H1 (cell line): ENCODE results near the gene DNAH10. TPM values are rescaled to one million over a fixed set of nuclear protein-coding genes. Genes with fewer than 3 reads are reported as not detected.

Source experiments
- CTCF ChIA-PET: fragments of 300-600 bp; sonication (Branson Sonifier 250); formaldehyde crosslinking; loops from one replicate; lab custom pipeline; 2021; ENCODE audit not compliant: partially characterized antibody; lab: Charles Lee
- POLR2A ChIA-PET: fragments of 300-600 bp; sonication (Branson Sonifier 250); formaldehyde crosslinking; loops from one replicate; lab custom pipeline; 2021; ENCODE audit warnings: inconsistent platforms; ENCODE audit not compliant: partially characterized antibody; lab: Charles Lee
- DNase-seq, 2 experiments: peaks; one replicate each; pipeline versions ENCODE4 v3.0.0 to v3.0.0-alpha.2; 2010 to 2022; ENCODE audit warnings: low spot score in 2 of 2, low read depth in 1 of 2, mixed read lengths in 1 of 2
- FAIRE-seq: peaks from 2 replicates; lab custom pipeline; 2011; peaks lifted over from hg19 to GRCh38; lab: Jason Lieb, UNC
- H2AFZ ChIP-seq: 2 replicates; pipeline ENCODE4 v1.8.1; 2012; ENCODE audit warnings: low read length, inconsistent platforms
- H2AK5ac ChIP-seq: 2 replicates; pipeline ENCODE4 v1.6.1; 2013; ENCODE audit warnings: low read depth, low read length
- H2BK120ac ChIP-seq: replicated peaks from 2 replicates; pipeline ENCODE3; 2013; ENCODE audit warnings: low read depth, low read length, inconsistent platforms
- H2BK12ac ChIP-seq: 2 replicates; pipeline ENCODE4 v1.6.1; 2013; ENCODE audit warnings: low read depth, low read length
- H2BK15ac ChIP-seq: 2 replicates; pipeline ENCODE4 v1.6.1; 2013; ENCODE audit warnings: low read length
- H2BK20ac ChIP-seq: 2 replicates; pipeline ENCODE4 v1.6.1; 2013; ENCODE audit warnings: low read length
- H2BK5ac ChIP-seq: 2 replicates; pipeline ENCODE4 v1.6.1; 2013; ENCODE audit warnings: low read depth, low read length
- H3K14ac ChIP-seq: 2 replicates; pipeline ENCODE4 v1.6.1; 2013; ENCODE audit warnings: inconsistent platforms; ENCODE audit not compliant: insufficient read length
- H3K18ac ChIP-seq: 2 replicates; pipeline ENCODE4 v1.6.1; 2013; ENCODE audit warnings: low read length; ENCODE audit errors: extremely low read depth
- H3K23ac ChIP-seq: 2 replicates; pipeline ENCODE4 v1.6.1; 2013; ENCODE audit warnings: inconsistent platforms; ENCODE audit not compliant: insufficient read length
- H3K23me2 ChIP-seq: 2 replicates; pipeline ENCODE4 v1.6.1; 2013; ENCODE audit warnings: low read depth, low read length
- H3K27ac ChIP-seq: 2 replicates; pipeline ENCODE4 v1.6.1; 2011; ENCODE audit warnings: low read depth, low read length, inconsistent platforms
- H3K27me3 ChIP-seq, 4 experiments: replicated peaks in 1 of 4; 1 replicate in 1 of 4; 2 replicates in 3 of 4; pipeline versions ENCODE4 v1.6.1 to v1.8.1; 2011 to 2013; ENCODE audit warnings: low read length in 3 of 4, mild to moderate bottlenecking in 3 of 4, inconsistent platforms in 2 of 4, mixed read lengths in 2 of 4, moderate library complexity in 1 of 4; ENCODE audit not compliant: control insufficient read depth in 3 of 4, insufficient read depth in 3 of 4; ENCODE audit errors: extremely low read depth in 1 of 4
- H3K36me3 ChIP-seq, 4 experiments: 2 replicates each; pipeline versions ENCODE4 v1.6.1 to v1.8.1; 2011 to 2013; ENCODE audit warnings: mild to moderate bottlenecking in 4 of 4, low read length in 3 of 4, moderate library complexity in 2 of 4, control low read depth in 1 of 4, inconsistent platforms in 1 of 4; ENCODE audit not compliant: insufficient read depth in 4 of 4, control insufficient read depth in 2 of 4
- H3K4ac ChIP-seq: replicated peaks from 2 replicates; pipeline ENCODE3; 2013; ENCODE audit warnings: low read length, low read depth, mixed read lengths, inconsistent platforms; ENCODE audit not compliant: insufficient read length
- H3K4me1 ChIP-seq, 4 experiments: replicated peaks in 1 of 4; 1 replicate in 1 of 4; 2 replicates in 3 of 4; pipeline versions ENCODE4 v1.6.1 to v1.8.1; 2011 to 2013; ENCODE audit warnings: low read length in 3 of 4, inconsistent platforms in 2 of 4, mixed read lengths in 1 of 4; ENCODE audit not compliant: insufficient read depth in 4 of 4, control insufficient read depth in 3 of 4
- H3K4me2 ChIP-seq, 2 experiments: 2 replicates each; pipeline versions ENCODE4 v1.6.1 to v1.8.1; 2011 to 2013; ENCODE audit warnings: low read depth in 2 of 2, low read length in 2 of 2, control low read depth in 1 of 2, inconsistent platforms in 1 of 2, mild to moderate bottlenecking in 1 of 2; ENCODE audit not compliant: insufficient read depth in 1 of 2
- H3K4me3 ChIP-seq, 4 experiments: fragments of 200-600, 300-600 bp in 1 of 4; sonication (generic), shearing (Covaris generic), sonication (Bioruptor Twin) in 1 of 4; 2 replicates each; pipeline versions ENCODE4 v1.5.1 to v1.8.1; 2011 to 2016; ENCODE audit warnings: low read length in 4 of 4, low read depth in 3 of 4, control low read depth in 2 of 4, inconsistent platforms in 2 of 4, mild to moderate bottlenecking in 2 of 4, mixed read lengths in 1 of 4, moderate library complexity in 1 of 4; ENCODE audit not compliant: insufficient read depth in 2 of 4; ENCODE audit errors: extremely low read depth in 1 of 4
- H3K56ac ChIP-seq: replicated peaks from 2 replicates; pipeline ENCODE3; 2013; ENCODE audit warnings: low read depth, mild to moderate bottlenecking, mixed read lengths, low read length, inconsistent platforms; ENCODE audit not compliant: insufficient read length
- H3K79me1 ChIP-seq: 2 replicates; pipeline ENCODE4 v1.6.1; 2013; ENCODE audit warnings: low read depth, low read length, control low read depth
- H3K79me2 ChIP-seq, 2 experiments: 2 replicates each; pipeline versions ENCODE4 v1.6.1 to v1.8.1; 2012 to 2013; ENCODE audit warnings: low read length in 2 of 2, mild to moderate bottlenecking in 2 of 2, inconsistent platforms in 1 of 2; ENCODE audit not compliant: insufficient read depth in 2 of 2, control insufficient read depth in 1 of 2
- H3K9ac ChIP-seq, 4 experiments: replicated peaks in 1 of 4; 1 replicate in 1 of 4; 2 replicates in 3 of 4; pipeline versions ENCODE4 v1.6.1 to v1.8.1; 2011 to 2013; ENCODE audit warnings: low read depth in 3 of 4, low read length in 3 of 4, control low read depth in 2 of 4, mild to moderate bottlenecking in 2 of 4, moderate library complexity in 2 of 4, inconsistent platforms in 1 of 4; ENCODE audit errors: extremely low read depth in 1 of 4
- H3K9me3 ChIP-seq, 2 experiments: 2 replicates each; pipeline versions ENCODE4 v1.6.1 to v1.8.1; 2012 to 2013; ENCODE audit warnings: mild to moderate bottlenecking in 2 of 2, moderate library complexity in 2 of 2, control low read depth in 1 of 2, inconsistent platforms in 1 of 2, low read depth in 1 of 2, low read length in 1 of 2, mixed read lengths in 1 of 2; ENCODE audit not compliant: insufficient read depth in 2 of 2
- H4K20me1 ChIP-seq, 2 experiments: replicated peaks in 1 of 2; 2 replicates each; pipeline versions ENCODE3 to v1.8.1; 2011 to 2013; ENCODE audit warnings: inconsistent platforms in 2 of 2, low read length in 2 of 2, mild to moderate bottlenecking in 1 of 2; ENCODE audit not compliant: insufficient read depth in 2 of 2, control insufficient read depth in 1 of 2
- H4K5ac ChIP-seq: 2 replicates; pipeline ENCODE4 v1.6.1; 2013; ENCODE audit warnings: low read length, low read depth, mixed read lengths, inconsistent platforms; ENCODE audit not compliant: insufficient read length
- H4K8ac ChIP-seq: 2 replicates; pipeline ENCODE4 v1.8.0; 2013; ENCODE audit warnings: mild to moderate bottlenecking, moderate library complexity, low read length, inconsistent platforms; ENCODE audit not compliant: insufficient read depth; ENCODE audit errors: extremely low read depth
- H4K91ac ChIP-seq: replicated peaks from 2 replicates; pipeline ENCODE3; 2013; ENCODE audit warnings: low read length, mixed read lengths, inconsistent platforms; ENCODE audit not compliant: insufficient read length
- BACH1 ChIP-seq: IDR thresholded peaks from 2 replicates; pipeline ENCODE4 v1.6.1; 2012; ENCODE audit warnings: low read length, improper control_type of control experiment
- CREB1 ChIP-seq: IDR thresholded peaks from 2 replicates; pipeline ENCODE4 v1.6.1; 2012; ENCODE audit warnings: inconsistent platforms
- GTF2F1 ChIP-seq: IDR thresholded peaks from 2 replicates; pipeline ENCODE4 v1.6.1; 2012; ENCODE audit warnings: low read depth, low read length, improper control_type of control experiment, borderline replicate concordance
- JUN ChIP-seq: IDR thresholded peaks from 2 replicates; pipeline ENCODE4 v1.6.1; 2011; ENCODE audit warnings: low read depth, mild to moderate bottlenecking, improper control_type of control experiment, low read length
- JUND ChIP-seq: IDR thresholded peaks from 2 replicates; pipeline ENCODE4 v1.6.1; 2011; ENCODE audit warnings: mild to moderate bottlenecking, improper control_type of control experiment, low read length
- KDM5A ChIP-seq: fragments of 200-600 bp; IDR thresholded peaks from 2 replicates; pipeline ENCODE4 v1.7.1; 2012; ENCODE audit warnings: mild to moderate bottlenecking, low read length, inconsistent platforms, mixed read lengths
- MAFK ChIP-seq: IDR thresholded peaks from 2 replicates; pipeline ENCODE4 v1.6.1; 2012; ENCODE audit warnings: low read depth, mild to moderate bottlenecking, improper control_type of control experiment, low read length
- PHF8 ChIP-seq: fragments of 200-600 bp; sonication (generic); conservative IDR thresholded peaks from 2 replicates; pipeline ENCODE4 v1.7.1; 2012; ENCODE audit warnings: low read depth, mild to moderate bottlenecking, inconsistent platforms, low read length, moderate library complexity
- RNF2 ChIP-seq: fragments of 200-900, 300-1000 bp; sonication (generic); IDR thresholded peaks from 2 replicates; pipeline ENCODE4 v1.7.1; 2016; ENCODE audit warnings: borderline replicate concordance, low read depth, mild to moderate bottlenecking, antibody characterized with exemption, low read length; ENCODE audit not compliant: poor library complexity, severe bottlenecking; ENCODE audit errors: missing control alignments
- SAP30 ChIP-seq: fragments of 300-600 bp; sonication (generic); IDR thresholded peaks from 2 replicates; pipeline ENCODE4 v1.7.1; 2012; ENCODE audit warnings: low read length, moderate library complexity, mild to moderate bottlenecking, inconsistent platforms; ENCODE audit not compliant: insufficient read depth, insufficient replicate concordance
- SIX5 ChIP-seq: IDR thresholded peaks from 2 replicates; pipeline ENCODE4 v1.6.1; 2011; ENCODE audit warnings: mild to moderate bottlenecking, low read depth, low read length
- SP2 ChIP-seq: IDR thresholded peaks from 2 replicates; pipeline ENCODE4 v1.6.1; 2012; ENCODE audit warnings: mild to moderate bottlenecking, low read length, inconsistent platforms
- SP4 ChIP-seq: IDR thresholded peaks from 2 replicates; pipeline ENCODE4 v1.6.1; 2012; ENCODE audit warnings: low read length, inconsistent platforms
- SRF ChIP-seq: IDR thresholded peaks from 2 replicates; pipeline ENCODE4 v1.6.1; 2011; ENCODE audit warnings: mild to moderate bottlenecking, low read depth, low read length, moderate library complexity
- WGBS, 2 experiments: shearing (Covaris generic) in 1 of 2; methylation state at CpG; one replicate each; pipeline versions ENCODE4 v1.1.6 to v1.1.7; 2013 to 2015; ENCODE audit warnings: low lambda C conversion rate in 2 of 2, mixed read lengths in 2 of 2, inconsistent platforms in 1 of 2, low coverage in 1 of 2, missing lambda C conversion rate in 1 of 2; ENCODE audit not compliant: insufficient replicate concordance in 2 of 2, insufficient coverage in 1 of 2, insufficient read length in 1 of 2; ENCODE audit errors: extremely low coverage in 1 of 2, missing lambda C conversion rate in 1 of 2; 5-methylcytosine and 5-hydroxymethylcytosine counted together
- polyA plus RNA-seq, 7 experiments: library from polyadenylated mRNA; depleted of rRNA in 3 of 7; stranded (reverse) in 5 of 7; unstranded in 2 of 7; fragments of >200 nt in 5 of 7; fragments of 200-250 nt in 2 of 7; gene quantifications; 1 replicate in 5 of 7; 2 replicates in 1 of 7; 4 replicates in 1 of 7; pipeline versions ENCODE4 v1.2.1 to v1.2.3, GENCODE V29; 2011 to 2013; ENCODE audit warnings: missing spikeins in 2 of 7, mixed read lengths in 2 of 7
- total RNA-seq: library from RNA; stranded (reverse); fragmentation: NEBNext Ultra II Directional; extraction: Animal tissue kit (Norgen Biotek cat#: 25700); gene quantifications from 2 replicates; pipeline ENCODE4 v1.2.1, GENCODE V29; 2021

Gene DNAH10
- total and polyA plus RNA-seq, 2 of the 8 experiments (the other 6 are each of a cell fraction or from before 2014, with no cell fraction given): 0.02 to 0.24 TPM

GRCh38 chr12:123867141-123867540 is 105.0 kb downstream of the DNAH10 start:
- ChIA-PET CTCF (interaction anchor here (1.3 to 1.6 kb wide), 2 partner anchors 34 to 61 kb away, joined by 3 read pairs; no protein-coding TSS in a partner anchor), POLR2A (no interaction called here)
- Histone ChIP-seq H3K56ac (no peak overlapping the region), H3K79me1 (no peaks in the 10 kb centered on the region), H3K23me2 (no peaks in the 10 kb centered on the region), H3K18ac (no peak overlapping the region), H3K4me2 (no peak overlapping the region), H3K27ac (no peak overlapping the region), H4K8ac (no peak overlapping the region), H2BK15ac (no peak overlapping the region), H3K9me3 (no peaks in the 10 kb centered on the region), H3K4me3 (no peak overlapping the region), H4K20me1 (no peaks in the 10 kb centered on the region), H2BK12ac (no peak overlapping the region), H3K4me1 (no peaks in the 10 kb centered on the region), H3K9ac (no peak overlapping the region), H3K79me2 (no peaks in the 10 kb centered on the region), H2BK120ac (no peak overlapping the region), H3K36me3 (no peaks in the 10 kb centered on the region), H2AFZ (no peak overlapping the region), H4K5ac (no peak overlapping the region), H2BK20ac (no peak overlapping the region), H4K91ac (no peak overlapping the region), H2AK5ac (no peak overlapping the region), H3K23ac (no peak overlapping the region), H3K27me3 (peaks cover 0 to 3% (median under 1%) of the 10 kb centered on the region in 4 experiments; a peak in 2 of 7 replicates), H3K4ac (no peak overlapping the region), H2BK5ac (no peak overlapping the region), H3K14ac (no peak overlapping the region)
- 71% methylated on average over 1 of the region's 1 CpG; no CpG with 5 or more reads in 1 of the 2 experiments for WGBS, 2 experiments
- DNase-seq (no peak), FAIRE-seq (no peak)
- no peak for TF ChIP-seq PHF8
- TF ChIP-seq SAP30: no peak
- no peak for TF ChIP-seq JUND
- no peak for TF ChIP-seq RNF2
- no peak for TF ChIP-seq CREB1
- no peak for TF ChIP-seq BACH1
- no peak for TF ChIP-seq GTF2F1
- TF ChIP-seq SP4: no peak
- TF ChIP-seq MAFK: no peak
- TF ChIP-seq SP2: no peak
- no peak for TF ChIP-seq JUN
- TF ChIP-seq SIX5: no peak
- TF ChIP-seq SRF: no peak
- no peak for TF ChIP-seq KDM5A
